Midbrain (tissue), 1 donor: ENCODE results near the gene CD81.

Experiments used
- DNase-seq: peaks from one replicate; lab custom pipeline; 2025; lab: John Stamatoyannopoulos, UW

Gene CD81

DNA sequence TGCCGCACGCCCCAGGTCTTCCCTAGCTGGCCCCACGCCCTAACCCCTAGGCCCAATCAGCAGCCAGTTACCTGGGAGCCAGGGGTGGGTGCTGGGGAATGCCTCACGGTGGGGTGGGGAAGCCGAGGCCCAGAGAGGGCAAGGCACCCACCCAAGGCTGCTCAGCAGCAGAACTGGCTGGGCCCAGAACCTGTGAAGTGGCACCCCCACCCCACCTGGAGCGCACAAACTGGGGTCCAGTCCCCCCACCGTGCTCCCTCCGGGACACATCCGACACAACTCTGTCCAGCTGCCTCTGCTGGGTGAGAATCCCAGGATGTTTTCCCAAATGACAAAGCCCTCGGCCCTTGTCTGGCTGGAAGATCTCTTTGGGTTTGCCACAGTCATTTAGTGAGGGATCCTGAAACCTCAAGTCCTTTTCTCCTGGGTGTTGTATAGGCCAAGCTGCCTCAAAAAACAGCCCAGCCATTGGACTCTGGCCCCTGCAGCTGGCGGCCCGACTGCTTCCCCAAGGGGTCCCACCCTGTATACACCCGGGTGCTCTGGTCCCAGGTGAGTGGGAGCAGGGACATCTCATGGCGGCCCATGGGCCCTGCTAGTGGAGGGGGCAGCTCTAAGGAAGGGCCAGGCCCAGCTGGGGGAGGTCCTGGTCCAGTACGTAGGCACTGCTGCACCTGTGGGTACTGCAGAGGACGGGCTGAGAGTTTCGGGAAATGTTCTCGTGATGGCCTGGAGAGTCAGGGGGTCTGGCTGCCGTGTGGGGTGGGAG is 44.3 kb downstream of the CD81 start:
- no peak for DNase-seq

DNA sequence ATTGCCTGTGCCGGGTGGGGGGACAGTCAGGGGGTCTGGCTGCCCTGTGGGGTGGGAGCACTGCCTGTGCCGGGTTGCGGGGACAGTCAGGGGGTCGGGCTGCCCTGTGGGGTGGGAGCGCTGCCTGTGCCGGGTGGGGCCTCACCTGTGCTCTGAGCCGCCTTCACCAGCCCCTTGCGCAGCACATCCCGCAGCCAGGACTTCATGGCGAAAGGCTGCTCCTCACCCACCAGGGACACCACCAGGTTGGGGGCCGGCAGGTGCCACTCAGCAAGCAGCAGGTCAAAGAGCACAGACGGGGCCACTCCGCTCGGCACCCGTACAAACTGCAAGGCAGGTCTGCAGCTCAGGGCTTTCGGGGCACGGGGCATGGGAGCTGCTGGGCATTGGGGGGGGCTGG is 44.9 kb downstream of the CD81 start:
- no peak for DNase-seq

DNA sequence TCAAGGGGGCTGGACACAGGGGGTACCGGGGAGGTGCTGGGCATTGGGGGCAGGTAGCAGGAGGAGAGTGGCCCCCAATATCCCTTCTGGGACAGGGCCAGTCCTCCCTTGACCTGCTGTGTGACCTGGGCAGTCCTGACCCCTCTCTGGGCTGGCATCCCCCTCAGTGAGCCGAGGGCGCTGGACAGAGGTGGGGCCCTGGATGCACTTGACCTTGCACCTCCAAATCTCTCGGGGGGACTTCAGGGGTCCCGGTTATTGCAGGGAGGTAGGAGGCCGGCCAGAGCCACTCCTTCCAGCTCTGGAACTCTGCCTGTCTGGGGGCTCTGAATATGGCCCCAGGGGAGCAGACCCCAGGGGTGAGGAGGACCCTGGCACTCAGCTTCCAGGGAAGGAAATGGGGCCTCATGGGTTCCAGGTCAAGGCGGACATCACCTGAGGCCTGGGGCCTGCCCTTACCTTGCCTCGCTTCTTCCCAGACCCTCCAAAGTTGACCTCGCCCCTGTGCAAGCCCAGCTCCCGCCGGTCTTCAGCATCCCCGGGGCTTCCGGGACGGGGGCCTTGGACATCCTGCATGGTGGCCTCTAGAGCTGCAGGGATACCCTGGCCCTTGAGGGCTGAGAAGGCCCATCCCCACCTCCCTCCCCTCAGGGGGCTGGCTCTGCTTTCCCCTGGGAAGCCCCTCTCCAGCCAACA is 45.5 kb downstream of the CD81 start:
- DNase-seq, result no peak

DNA sequence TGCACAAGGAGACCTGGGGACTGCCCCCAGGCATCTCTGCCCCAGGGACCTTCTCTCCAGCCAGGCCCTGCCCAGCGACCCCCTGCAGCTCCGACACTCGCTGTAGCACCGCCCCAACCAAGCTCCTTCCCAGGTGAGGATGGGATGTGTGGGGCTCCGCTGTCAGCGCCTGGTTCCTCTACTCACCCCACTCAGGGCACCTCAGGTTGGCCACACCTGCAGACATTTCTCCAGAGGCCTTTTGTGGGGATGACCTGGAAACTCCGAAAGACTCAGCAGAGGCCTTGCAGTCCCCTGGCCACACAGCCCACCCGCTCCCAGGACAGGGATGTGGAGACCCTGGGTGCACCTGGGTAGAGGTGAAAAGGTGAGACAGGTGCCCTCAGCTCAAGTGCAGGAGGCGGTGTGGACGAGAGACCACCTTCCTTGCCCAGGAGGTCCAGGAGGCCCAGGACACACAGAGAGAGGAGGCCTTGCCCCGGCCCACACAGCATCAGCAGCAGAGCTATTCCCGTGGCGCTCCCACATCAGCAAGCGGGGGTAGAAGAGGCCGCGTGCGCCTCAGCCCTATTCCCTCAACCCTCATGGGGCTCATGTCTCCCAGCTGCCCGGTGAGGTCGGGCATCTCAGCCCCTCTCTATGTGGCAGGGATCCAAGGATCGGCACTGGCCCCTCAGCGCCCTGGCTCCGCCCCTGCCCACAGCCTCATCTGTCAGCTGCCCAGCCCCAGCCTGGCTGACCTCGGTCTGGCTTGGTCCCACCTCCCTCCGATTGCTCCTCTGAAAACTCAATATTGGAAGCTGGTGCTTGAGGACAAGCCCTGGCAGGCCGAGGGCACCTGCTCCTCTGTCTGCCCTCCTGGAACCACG is 46.3 kb downstream of the CD81 start:
- no peak for DNase-seq

DNA sequence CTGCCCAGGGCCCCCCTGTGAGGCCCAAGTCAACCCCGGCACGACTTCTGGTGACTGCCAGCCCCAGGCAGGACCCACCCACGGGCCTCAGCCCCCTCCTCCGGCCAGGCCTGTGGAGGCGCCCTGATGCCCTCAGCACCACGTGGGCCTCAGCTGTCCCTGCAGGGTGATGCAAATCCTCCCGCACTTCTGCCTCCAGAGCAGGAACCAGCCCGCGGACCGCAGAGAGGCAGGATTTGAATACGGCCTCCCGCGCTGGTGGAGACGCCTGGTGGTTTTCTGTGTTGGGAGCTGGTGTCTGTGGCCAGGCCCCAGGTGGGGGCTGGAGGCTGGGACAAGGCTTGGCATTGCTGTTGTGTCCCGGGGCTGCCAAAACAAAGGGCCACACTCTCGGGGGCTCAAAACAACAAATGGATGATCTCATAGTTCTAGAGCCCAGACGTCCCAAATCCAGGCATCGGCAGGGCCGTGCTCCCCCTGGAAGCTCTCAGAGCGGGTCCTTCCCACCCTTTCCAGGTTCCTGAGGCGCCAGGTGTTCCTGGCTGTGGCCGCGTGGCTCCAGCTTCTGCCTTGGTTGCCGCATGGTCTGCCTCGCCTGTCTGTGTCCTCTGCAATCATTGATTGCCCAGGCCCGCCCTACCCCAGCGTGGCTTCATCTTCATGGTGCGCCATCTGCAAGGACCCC is 47.8 kb downstream of the CD81 start:
- no peak for DNase-seq

DNA sequence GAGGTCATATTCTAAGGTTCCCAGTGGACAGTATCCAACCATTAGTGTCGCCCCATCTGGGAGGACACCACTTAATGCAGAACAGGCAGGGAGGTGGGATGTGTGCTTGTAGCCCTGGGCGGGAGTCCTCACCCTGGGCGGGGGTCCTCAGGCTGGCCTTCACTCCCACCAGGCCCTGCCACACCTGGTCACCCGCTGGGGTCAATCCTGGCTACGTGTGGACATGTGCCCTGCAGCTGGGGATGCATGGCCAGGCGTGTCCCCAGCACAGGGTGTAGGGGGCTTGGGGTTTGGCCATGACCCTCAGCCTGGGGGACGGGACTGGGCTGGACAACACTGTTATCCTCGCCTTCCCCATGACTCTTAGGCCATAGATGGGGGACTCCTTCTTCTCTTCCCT is 48.4 kb downstream of the CD81 start:
- no peak for DNase-seq

DNA sequence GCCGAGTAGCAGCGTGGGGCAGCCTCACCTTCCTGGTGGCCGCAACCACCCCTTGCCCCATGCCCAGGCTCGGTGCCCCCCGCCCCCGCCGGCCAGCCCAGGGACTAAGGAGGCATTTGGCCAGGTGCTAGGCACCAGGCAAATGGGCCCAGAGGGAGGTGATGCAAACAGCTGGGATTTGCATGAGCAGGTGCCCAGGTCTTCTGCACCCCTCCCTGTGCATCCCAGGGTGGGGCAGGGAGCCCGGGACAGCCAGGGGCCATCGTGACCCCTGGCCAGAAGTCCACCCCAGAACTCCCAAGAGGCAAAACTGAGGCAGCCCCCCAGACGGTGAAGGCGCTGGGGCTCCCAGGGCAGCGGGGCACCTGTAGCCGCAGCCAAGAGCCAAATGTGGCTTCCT is 49.1 kb downstream of the CD81 start:
- no peak for DNase-seq

DNA sequence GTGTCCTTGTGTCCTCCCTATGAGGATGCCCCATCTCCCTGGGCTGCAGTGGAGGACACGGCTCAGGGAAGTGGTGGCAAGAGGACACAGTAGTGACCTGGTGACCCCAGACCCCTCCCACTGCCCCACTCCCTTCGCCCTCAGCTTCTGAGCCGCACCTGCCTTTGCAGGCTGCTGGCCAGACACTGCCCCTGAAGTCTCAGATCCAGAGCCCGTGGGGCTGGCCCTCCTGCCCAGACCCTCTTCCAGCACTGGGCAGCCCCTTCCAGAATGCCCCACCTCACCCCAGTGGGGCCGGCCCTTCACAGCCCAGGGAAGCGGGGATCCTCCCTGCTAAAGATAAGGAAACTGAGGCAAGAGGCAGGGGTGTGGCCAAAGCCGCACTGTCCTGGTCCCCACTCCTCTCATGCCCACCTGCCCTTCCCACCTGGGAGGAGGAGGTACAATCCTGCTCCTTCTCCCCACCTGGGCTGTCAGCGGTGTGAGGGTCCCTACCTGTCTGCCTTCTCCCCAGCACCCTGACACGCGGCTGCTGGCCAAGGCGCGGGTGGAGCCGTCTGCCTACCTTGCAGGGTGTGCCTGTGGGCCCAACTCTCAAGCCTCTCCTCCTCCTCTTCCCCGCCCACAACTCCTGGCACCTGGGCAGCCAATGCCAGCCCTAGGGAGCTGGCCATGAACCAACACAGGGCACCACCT is 49.9 kb downstream of the CD81 start:
- DNase-seq, result no peak

DNA sequence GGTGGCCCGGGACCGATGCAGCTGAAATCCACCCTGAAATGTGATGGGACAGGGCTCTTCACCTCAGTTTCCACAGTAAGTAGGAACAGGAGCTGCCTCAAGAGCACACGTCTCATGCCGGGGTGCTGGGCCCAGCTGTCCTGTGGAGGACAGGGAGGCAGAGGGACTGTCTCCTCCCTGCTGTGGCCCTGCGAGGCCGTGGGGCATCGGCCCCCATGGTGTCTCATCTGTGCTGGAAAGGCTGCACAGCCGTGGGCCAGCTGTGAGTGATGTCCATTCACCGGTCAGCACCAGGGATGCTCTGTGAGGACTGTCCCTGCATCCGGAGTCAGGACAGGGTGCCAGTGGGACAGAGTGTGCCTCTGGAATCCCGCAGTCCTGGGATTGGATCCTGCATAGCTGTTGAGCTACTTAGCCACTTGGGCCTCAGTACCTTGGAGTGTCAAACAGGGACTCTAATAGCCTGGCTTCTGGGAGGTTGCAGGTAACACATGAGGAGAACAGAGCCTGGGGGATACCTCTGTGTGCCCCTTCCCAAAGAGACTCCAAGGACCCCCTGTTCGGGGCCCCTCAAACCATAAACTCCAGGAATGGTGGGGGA is 50.7 kb downstream of the CD81 start:
- no peak for DNase-seq

DNA sequence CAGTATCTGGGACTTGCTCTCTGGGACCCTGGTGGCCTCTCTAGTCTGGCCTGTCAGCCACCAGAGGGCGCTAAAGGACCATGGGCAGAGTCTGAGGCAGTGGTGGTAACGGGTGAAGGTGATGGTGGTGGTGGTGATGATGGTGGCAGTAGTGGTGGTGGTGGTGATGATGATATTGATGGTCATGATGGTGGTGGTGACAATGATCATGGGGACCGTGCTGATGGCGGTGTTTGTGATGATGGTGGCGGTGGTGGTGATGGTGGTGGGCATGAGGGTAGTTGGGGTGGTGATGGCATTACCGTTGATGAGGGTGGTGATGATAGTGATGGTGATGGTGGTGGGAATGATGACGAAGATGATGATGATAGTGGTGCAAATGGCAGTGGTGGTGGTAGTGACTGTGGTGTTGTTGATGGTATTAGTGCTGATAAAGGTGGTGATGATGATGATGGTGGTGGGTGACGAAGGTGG is 51.2 kb downstream of the CD81 start:
- DNase-seq, result peak; percentile 26

DNA sequence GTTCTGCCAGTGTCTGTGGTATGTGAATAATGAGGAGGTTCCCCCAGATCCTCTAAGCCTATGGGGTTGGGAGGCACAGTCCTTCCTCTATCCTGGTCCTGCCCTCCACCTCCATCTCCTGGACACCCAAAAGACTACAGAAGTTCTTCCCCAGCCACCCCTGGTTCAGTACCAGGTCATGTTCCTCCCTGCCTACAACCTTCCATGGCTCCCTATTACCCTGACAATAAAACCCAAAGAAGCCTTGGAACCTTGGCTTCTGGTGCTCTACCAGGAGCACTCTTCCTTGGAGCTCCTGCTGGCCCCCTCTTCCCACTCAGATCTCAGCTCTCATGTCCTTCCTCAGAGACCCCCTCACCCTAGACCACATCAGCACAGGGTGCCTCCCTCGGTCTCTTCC is 54.3 kb downstream of the CD81 start:
- no peak for DNase-seq

DNA sequence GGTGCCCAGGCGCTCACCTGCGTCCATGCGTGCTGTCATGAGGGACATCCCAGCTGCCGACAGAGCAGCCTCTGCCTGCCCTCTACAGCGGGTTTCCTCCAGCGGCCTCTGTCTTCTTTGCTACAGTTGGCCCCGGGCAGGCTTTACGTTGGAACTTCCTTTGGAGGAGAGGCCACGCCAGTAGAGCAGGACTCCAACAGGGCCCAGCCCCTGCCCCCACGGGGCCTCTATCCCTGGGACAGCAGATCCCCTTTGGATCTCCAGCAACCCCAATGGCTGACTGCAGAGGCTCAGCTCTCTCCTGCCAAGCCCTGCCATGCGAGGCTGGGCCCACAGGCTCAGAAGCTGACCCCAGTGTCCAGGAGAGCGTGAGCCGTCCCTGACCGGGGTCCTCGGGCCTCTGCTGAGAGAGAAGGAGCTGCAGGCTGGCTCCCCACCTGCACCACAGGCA is 55.1 kb downstream of the CD81 start:
- no peak for DNase-seq

DNA sequence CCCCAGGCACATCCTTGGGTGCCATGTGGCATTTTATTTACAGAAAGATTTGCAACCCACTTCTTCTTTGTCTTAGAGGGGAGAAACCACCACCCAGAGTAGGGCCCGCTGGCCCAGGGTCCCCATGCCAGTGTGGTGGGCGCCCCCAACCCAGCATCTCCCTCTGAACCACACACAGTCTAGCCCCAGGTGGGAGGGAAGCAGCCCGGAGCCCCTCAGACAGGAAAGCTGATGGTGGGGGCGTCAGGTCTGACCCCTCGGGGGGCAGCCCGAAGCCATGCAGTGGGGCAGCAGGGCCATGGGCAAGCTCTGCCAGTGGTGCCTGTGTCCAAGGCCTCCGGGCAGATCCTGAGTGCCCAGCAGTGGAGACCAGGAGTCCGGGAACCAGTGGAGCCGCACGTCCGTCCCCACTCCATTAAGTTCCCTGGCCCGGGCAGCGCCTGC is 55.5 kb downstream of the CD81 start:
- no peak for DNase-seq

DNA sequence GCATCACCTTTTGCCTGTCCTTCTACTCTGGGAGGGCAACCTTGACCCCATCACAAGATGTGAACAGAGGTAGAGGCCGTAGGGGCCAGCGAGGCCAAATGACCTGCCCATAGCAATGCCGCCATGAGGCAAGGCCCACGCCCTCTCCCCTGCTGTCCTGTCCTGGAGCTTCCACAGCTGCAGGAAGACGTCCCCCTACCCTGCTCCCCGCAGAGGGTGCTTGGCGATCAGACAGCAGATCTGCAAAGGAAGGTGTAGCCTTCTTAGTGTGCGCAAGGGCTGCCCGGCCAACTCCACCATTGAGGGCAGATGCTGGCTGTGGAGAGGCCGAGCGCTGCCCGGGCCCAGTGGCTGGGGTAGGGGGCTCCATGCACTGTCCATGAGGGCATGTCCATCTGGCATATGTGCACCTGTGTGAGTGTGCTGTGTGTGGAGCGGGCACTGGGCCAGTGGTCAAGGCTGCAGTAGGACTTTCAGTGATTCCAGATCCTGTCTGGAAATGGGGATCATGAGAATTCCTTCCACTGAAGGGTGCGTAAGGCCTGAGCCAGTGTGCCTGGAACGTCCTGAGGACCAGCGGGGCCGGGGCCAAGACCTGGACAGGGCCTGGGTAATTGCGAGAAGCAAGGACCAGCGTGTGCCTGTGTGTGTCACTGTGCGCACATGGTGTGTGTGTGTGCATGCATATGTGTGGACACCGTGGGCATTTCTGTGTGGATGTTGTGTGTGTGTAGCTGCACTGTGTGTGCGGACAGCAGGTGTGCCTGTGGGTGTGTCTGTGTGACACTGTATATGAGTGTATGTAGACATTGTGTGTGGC is 56.2 kb downstream of the CD81 start:
- DNase-seq, result no peak

DNA sequence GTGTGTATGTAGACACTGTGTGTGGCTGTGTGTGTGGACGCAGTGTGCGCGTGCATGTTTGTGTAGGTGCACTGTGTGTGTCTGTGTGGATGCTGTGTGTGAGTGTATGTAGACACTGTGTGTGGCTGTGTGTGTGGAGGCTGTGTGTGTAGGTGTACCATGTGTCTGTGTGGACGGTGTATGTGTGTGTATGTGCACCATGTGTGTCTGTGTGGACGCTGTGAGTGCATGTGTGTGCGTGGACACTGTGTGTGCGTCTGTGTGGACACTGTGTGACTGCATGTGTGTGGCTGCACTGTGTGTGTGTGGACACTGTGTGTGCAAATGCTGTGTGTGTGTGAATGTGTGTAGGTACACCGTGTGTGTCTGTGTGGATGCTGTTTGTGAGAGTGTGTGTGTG is 56.9 kb downstream of the CD81 start:
- DNase-seq, result no peak

DNA sequence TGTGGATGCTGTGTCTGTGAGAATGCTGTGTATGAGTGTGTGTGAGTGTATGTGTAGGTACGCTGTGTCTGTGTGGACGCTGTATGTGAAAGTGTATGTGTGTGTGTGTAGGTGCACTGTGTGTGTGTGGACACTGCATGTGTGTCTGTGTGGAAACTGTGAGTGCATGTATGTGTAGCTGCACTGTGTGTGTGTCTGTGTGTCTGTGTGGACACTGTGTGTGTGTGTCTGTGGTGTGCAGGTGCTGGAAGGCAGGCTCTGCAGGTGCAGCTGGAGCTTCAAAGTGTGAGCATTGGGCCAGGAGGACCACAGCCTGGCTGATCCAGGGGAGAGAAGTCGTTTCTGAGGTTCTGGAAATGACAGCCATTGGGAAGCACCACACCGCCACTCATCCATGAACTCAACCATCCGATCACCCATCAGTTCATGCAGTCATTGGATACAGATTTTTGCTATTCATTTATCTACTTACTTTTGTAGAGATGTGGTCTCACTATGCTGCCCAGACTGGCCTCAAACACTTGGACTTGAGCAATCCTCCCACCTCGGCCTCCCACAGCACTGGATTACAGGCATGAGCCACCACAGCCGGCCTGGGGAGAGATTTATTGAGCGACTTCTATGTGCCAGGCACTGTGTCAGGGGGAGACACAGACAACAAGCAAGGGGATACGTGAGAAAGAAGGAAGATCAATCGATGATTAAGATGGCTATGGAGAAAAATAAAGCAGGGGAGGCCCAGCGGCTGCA is 57.6 kb downstream of the CD81 start:
- DNase-seq, result no peak

DNA sequence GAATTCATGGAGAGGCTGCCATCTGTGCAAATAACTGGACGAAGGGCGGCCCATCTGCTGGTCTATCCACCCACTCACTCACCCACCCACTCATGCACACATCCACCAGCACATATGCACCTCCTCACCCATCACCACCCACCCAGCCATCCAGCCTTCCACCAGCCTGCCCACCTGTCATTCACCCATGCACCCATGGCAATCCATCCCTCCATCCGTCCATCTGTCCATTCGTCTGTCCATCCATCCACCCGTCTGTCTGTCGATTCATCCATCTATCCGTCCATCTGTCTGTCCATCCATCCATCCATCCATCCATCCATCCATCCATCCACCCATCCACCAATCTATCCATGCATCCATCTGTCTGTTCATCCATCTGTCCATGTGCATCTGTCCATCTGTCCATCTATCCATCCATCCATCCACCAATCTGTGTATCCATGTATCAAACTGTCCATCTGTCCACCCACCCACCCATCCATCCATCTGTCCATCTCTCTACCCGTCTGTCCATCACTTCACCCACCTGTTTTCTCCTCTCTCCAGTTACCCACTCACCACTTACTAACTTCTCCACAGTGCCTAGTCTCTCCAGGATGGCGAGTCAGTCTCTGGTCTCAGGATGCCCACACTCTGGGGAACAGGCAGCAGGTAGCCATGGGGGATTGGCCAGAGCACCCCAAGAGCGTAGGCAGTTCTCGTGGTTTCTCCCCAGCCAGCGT is 58.3 kb downstream of the CD81 start:
- no peak for DNase-seq

DNA sequence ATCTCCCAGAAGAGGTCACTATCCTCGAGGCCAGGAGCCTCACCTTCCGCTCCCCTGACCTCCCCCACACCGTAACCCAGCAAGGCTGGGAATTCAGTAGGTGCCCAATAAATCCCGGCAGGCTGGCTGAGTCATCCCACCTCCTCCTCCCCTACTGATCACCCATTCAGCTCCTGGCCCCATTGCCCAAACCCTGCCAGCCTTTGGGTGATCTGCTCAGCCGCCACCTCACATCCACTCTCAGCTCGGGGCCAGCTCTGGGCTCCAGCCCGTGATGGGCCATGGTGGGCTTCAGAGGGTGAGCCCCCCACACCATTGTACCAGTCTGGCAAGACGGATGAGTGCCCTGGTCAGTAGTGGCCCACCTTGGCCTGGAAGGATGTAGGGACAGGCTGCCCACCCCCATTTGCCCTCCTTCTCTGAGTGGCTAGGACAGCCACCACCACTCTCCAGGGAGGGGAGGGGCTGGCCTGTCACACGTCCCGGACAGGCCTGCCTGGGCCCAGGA is 59.0 kb downstream of the CD81 start:
- no peak for DNase-seq
